C1 segment of cervical spinal cord (tissue), 14 donors: ENCODE measurements around the gene AGBL4.

Experiments used
- DNase-seq, 14 donors: peaks; one replicate each; lab custom pipeline; 2025; lab: John Stamatoyannopoulos, UW

The AGBL4 gene

DNA sequence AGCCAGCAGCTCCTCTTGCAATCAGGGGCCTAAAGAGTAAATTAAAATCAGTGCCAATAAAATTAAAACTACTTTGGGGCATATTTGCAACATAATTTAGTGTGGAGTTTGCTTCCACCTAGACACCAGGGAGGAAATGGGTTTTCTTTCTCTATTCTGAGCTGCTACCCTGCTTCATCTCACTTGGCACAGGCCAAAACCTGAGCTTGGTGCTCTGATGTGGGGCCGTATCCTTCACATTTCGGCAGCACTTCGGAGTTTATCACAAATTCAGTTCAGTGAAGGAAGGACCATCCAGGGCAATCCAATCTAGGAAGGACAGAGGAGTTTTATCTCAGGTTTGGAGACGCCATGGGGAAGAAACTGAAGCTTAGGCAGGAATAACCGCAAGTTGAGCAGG lies 1428.1 kb downstream of the AGBL4 start:
- no peak for DNase-seq

DNA sequence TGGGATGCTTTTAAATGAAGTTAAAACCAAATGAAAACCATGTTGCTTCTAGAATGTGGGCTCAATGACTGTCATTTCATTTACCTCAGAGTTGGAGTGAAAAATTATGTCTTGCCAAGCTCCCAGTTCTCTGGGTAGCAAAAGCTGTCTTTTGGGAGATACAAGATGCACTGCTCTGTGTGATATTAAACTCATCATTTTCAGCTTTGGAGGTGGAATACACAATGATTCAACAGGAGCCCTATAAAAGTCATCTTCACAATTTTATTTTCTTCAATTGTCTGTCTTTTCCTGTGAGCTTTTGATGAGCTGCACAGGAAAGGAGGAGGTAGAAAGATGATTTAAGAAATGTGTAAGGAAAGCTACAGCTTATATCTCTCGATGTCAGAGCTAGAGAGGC lies 1431.4 kb downstream of the AGBL4 start:
- no peak for DNase-seq

DNA sequence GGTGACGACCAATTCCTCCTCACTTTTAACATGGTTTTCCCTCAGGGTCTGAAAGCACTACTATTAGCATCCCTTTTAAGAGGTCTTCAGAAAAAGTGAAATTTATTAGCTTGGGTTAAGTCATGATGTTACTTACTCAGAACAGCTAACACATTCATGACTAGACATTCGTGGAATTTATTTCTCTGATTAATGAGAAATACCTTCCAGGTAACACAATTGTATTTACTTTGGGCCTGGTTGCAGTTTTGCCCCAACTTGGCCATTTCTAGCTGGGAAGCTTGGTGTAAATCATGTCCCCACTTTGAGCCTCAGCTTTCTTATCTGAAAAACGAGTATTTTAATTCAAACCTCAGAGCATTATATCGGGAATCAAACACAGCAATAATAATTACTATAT lies 1432.6 kb downstream of the AGBL4 start:
- no peak for DNase-seq

DNA sequence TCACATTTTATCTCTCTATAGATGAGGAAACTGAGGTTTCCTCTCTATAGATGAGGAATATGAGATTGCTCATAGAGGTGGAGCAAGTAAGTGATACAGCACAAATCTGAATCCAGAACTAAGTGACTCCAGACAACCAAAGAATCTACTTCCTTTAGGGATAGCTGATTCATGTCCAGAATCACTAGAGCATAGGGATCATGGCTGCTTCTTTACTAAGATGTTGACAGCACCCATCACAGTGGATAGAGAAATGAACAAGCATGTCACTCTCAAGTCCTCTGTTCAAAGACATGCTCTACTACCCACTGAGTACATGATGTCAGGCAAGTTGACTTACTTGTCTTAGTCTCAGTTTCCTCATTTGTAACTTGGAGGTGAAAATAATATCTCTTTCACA lies 1435.7 kb downstream of the AGBL4 start:
- no peak for DNase-seq

DNA sequence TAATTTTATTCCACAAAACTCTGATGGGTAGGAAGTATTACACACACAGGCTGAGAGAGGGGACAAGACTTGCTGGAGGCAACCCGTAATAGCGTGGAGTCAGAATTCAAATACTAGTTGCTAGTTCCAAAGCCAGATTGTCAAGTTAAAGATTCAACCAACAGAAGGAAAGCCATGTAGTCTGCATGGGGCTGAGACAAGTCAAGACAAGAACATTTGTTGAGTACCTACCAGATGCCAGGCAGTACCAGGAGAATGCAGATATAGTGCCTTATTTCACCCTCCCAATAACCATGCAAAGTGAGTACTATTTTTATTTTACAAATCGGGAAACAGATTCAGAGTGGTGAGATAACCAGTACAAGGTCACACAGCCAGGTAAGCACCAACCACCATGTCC lies 1441.3 kb downstream of the AGBL4 start:
- DNase-seq: no peak

DNA sequence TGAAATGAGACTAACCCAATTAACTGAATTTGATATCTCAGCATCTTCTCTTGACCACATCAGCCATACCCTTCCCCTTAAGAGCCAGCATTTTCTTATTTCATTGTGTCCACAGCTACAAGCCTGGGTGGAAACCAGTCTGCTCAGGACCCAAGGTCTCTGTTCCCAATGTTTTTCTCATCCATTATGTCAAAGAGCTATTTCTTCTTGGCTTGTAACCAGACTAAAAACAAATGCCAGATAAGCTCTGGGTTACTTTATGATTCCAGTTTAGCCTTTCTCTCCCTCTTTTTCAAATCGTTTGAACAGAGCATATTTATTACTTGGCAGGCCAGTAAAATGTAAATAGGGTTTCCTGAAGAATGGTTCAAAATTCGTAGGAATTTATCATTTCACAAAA lies 1442.5 kb downstream of the AGBL4 start:
- no peak for DNase-seq

DNA sequence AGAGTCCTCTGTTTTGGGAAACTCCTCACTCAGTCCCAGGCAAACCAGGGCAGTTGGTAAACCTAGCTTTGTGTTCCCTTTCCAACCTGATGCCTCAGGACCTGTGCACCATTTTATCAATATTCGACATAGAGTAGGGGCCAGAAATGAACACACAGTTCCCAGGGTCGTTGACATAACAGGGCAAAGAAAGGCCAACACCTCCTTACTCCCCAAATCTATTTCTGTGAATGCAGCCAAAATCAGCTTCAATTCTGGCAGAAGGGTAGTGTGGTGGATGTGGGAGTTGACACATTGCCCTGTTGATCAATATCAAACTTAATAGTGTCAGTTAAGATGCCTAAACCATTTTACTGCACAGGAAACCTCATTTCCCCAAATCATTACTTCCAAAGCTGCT lies 1447.2 kb downstream of the AGBL4 start:
- DNase-seq: no peak

DNA sequence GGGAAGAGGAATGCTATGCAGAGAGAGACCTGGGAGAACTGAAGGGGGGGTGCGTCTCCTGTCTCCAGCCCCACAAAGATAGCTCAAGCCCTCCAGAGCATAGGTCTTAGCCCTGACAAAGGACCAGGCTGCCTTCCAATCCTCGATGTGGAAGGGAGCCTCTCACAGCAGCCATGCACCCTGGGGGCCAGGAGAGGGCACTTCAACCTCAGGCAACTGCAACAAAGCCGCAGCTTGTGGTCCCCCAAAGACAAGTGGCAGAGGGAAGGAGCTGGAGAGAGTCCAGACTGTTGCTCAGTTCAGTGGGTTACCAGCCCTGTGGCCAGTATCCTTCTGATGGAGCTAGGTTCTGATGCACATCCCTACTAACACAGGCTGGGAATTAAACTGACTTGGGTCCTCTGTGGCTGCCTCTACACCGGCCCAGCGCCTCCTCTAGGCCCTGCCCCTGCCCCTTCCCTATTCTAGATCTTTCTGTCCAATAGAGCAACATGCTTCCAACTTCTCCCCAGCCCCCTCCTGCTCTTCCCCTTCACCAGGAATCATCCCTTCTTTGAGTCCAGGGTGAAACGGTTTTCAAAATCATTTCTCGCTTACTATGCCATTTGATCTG lies 1451.0 kb downstream of the AGBL4 start:
- peak in 12 of 14 donors; percentile 9 to 66 (median 41) for DNase-seq

DNA sequence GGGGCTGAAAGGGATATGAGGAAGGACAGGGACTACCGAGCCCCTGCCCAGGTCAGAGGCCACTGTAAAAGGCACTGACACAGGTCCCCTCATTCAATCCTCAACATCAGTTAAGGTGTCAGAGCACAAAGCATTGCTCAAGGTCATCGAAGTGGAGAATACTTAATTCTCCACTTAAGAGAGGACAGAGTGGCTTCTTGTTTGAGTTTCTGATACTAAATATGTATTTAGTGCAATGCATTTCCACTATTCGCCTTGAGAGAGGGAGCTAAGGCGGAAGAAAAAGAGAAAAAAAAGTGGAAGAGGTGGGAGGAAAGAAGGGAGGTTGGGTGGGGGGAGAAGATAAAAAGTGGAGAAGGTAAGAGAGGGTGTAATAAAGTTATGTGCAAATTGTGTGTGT lies 1451.6 kb downstream of the AGBL4 start:
- DNase-seq: no peak

DNA sequence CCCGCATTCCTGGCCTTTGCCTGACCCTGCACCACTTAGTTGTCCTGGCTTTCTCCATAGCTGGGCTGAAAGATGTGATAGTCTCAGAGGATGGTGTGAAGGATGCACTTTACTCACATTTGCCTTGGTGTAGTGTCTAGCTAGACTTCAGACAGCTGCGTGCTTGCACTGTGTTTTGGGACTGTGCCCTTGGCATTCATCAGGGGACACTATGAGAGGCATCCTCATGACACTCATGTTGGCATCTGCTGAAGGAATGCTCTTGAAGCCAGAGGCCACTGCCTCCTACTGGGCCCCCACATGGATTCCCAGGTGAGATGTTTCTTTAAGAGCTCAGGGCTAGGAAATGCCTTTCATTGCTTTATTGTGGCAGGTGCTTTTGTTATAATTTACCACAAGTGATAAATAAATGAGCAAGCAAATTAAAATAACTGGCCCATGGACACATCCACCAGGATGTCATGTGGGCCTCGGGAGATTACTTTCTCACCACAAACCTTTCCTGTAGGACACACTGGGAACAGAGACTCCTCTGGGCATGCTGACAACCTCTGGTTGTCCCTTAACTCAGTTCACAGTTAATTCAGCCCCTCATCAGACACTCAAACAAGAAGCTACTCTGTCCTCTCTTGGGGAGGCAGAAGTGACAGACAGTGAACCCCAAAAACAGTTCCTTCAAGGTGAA lies 1452.3 kb downstream of the AGBL4 start:
- no peak for DNase-seq

DNA sequence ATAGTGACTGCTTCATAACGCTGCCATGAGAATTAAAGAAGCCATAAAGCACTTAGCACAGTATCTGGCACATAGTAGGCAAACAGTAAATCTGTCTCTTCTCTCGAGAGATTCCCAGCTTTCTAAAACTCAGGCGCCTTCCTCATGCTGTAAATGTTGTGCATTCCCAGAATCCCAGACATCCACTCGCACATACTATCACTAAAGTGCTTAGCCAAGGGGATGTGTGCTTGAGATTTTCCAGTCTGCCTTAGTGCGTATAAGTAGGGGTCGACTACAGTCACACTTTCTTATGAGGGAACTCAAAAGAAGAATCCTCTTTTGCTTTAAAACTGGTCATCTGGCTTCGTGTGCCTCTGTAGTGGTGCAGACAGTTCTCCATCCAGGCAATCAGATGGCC lies 1453.2 kb downstream of the AGBL4 start:
- no peak for DNase-seq

DNA sequence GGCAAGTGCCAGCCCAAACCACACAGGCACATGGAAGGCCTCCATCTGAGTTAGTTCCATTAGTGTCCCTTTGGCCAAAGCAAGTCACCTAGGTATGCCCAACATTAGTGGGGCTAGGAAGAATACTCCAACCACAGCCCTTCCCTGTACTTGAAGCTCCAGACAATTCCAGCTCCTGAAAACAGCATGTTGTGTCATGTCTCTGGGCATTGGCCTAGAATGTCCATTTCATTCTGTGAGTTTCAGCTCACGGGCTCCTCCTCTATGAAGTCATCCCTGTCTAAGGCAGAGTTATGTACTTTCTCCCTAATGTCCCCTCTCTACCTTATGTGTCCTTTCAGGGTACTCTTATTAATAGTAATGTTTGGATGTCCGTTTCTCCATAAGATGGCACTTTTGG lies 1455.3 kb downstream of the AGBL4 start:
- DNase-seq: no peak

DNA sequence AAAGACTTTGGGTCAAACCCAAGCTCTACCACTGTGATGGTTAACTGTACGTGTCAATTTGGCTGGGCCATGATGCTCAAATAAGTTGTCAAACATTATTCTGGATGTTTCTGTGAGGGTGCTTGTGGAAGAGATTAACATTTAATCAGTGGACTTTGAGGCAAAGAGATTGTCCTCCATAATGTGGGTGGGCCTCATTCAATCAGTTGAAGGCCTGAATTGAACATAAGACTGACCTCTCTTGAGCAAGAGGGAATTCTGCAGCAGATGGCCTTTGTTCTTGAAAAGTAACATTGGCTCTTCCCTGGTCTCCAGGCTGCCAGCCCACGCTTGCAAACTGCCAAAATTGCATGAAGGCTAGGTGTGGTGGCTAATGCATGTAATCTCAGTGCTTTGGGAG lies 1457.3 kb downstream of the AGBL4 start:
- no peak for DNase-seq

DNA sequence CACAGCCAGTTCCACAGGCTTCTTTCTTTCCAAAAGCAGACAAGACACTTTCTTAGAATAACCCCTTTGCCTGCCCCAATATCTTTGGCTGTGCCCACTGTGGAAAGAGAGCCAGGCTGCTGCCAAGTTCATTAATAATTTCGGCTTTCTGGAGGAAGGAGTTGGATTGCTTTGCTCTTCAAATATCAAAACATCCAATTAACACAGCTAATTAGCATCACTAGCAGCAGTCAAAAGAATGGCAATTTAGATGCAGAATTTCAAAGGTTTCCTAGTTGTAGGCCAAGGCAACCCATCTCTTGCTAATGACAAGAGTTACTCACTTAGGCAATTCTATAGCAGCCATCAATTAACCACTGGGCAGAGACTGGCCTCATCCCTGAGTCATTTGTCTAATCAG lies 1460.7 kb downstream of the AGBL4 start:
- DNase-seq: peak in 2 of 14 donors; percentile 11 to 16

DNA sequence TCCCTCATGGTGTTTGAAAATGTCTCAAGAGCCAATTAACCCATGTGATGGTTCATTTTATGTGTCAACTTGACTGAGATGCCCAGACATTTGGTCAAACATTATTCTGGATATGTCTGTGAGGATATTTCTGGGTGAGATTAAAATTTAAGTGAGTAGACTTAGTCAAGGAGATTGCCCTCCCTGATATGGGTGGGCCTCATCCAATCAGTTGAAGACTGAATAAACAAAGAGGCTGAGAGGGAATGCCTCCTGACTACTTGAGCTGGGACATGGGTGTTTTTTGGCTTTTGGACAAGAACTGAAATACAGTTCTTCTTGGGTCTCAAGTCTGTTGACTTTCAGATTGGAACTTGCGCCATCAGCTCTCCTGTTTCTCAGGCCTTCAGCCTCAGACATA lies 1462.3 kb downstream of the AGBL4 start:
- DNase-seq: no peak

DNA sequence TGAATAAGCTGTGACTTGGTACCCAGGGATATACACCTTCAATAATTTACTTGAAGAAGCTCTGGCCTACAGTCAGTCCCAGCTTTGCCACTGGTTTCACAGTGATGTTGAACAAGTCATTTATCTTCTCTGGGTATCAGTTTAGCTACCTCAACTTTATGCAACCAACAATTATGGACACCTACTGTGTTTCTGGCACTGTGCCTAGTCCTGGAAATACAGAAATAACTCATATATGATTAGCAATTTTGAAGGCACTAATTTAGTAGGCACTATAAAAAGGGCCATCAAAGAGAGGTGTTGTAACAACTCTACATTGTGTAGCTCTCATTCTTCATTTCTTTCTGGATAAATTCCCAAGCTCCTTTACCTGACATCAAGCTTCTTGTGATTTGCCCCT lies 1463.2 kb downstream of the AGBL4 start:
- no peak for DNase-seq

DNA sequence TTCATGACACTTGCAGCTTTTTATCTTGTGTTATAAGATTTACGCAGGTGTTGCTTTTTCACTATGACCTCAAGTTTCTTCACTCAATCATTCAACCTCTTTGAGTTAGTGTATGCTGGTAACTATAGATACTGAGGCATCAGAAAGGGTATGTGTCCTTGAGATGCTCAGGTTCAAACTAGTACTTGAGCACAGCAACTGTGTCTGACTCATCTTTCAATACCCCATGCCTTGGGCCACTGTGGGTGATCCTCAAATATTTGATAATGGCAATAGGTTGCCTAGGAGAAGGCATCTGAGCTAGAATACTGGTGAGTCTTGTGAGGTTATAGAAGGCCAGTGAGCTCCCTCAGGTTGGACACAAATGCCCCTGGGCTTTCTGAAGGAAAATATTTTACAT lies 1463.6 kb downstream of the AGBL4 start:
- no peak for DNase-seq

DNA sequence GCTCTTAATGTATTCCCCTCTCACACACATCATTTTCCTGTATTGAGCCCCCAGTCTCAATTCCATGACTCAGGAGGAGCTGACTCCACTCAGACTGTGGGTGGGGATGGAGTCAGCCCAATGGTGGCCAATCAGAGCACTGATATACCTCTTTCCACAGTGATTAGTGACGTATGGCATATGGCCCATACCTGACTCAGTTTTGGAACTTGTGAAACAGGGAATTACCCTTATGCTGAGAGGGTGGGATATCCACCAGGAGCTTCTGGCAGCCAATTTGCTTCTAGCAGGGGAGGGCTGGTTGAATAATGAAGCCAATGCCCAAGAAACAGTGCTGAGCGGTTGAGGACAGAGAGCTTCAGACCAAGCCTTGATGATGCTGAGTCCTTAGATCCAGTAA lies 1465.4 kb downstream of the AGBL4 start:
- DNase-seq: no peak

DNA sequence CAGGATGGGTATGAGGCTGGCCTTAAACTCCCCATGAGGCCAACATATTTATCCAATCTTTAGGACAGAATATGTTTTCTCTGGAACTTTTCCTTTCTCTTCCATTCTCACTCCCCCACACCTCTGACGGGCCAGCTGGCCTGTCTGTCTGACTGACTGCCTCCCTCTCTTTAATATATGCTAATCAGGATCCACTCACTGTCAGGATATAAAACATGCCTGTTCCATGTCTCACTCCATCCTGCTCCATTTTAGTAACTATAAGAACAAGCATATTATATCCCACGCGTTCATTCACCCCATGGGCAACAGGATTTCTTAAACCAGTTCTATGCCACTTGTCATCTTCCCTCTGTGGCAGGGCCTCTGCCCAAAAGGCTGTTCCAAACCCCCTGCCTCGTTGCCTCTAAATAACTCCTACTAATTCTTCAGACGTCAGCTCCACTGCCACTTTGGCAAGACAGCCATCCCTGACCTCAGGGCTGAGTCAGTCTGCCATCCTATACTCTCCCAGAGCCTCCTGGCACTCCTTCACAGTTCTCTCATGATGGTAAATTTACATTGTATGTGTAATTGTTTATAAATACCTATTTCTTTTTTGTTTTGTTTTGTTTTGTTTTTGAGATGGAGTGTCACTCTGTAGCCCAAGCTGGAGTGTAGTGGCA lies 1467.4 kb downstream of the AGBL4 start:
- DNase-seq: no peak

DNA sequence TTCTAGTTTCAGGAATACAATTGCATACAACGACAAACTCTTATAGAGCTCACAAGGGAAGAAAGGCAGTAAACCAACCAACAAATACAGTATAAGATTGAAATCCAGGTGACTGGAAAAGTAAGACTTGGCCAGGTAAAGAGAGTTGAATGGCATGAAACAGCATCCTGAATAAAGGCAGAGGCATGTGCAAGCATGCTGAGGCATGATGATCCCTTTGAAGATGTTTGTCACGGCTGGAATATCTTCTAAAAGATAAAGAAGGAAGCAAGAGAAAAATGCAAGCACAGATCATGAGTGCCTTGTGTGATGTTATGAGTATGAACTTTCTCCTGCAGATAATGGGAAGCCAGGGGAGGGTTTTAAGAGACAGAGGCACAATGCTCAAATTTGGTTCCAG lies 1468.5 kb downstream of the AGBL4 start:
- DNase-seq: no peak

DNA sequence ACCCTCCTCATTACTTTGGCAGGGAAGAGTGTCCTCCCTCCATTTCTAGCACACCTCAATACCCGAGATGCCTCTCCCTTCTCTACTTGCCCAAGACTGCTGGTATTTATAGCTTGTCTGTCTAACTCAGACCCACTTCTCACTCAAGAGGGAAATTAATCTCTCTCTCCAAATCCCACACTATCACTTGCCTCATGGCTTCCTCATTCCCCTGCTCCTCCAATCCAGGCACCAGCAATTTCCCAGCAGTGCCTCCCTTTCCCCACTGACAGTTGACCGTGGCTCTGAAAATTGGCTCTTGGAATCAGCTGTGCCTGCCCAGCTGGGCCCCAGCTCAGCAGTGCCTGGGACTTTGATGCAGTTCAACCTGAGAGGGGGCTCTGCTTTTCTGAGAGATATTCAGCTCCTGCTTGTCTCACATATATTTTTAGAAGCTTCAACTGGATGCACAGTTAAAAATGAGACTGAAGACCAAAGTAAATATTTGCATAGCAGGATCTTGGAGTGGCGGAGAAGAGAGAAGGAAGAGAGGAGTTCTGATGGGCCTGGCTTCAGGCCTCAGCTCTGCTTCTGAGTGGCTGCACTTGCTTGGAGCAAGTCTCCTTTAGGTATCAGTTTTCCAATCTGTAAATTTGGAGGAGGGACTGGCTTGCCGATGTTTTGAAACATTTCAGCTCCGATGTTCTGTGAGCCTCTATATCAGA lies 1470.7 kb downstream of the AGBL4 start:
- DNase-seq: peak in 1 of 14 donors; percentile 11

DNA sequence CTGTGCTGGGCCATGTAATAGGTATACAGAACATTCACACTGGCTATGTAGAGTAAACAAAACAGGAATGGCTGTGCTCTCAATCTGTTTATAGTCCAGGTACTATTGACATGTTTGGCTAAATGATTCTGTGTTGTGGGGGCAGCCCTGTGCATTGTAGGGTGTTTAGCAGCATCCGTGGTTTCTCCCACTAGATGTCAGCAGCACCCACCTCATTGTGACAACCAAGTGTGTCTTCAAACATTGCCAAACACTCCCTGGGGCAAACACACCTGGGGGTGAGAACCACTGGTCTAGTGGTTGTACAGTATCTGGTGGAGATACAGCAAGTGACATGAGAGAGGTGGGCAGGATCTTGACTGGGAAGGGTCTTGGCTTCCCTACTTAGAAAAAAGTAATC lies 1471.3 kb downstream of the AGBL4 start:
- DNase-seq: no peak

DNA sequence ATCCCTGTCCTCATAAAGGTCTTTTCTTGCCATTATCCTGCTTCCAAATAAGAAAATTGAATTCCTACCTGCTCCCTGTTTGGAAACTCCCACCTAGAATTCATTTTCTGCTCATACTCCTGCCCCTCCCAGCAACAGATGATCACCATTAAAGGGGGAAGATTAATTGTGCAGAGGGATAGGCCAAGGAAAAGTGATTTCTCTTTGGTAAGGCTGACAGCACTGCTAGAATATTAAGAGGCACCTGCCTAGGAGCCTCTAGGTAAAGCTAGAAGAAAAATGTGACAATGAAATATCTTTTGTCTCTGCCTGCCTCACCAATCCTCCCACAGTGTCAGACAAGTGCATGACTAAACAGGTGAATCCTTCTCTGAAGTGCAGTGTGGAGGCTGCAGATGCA lies 1474.8 kb downstream of the AGBL4 start:
- DNase-seq: no peak
